ENCODE results near the gene NCOR2.
"Not testable (repeated sequence)": the region's sequence is repeated elsewhere in the genome, so short reads cannot be mapped to it uniquely, and the experiment has no call there.

NCOR2 gene

GRCh38 chr12:124599074-124599999 lies 31.9 kb upstream of the NCOR2 start:
- DNase-seq, result no peak

- DNase-seq, result no peak
Measured at GRCh38 chr12:124597041-124597440, 29.6 kb upstream of the NCOR2 start.

GRCh38 chr12:124595444-124595843 lies 28.0 kb upstream of the NCOR2 start:
- no peak for DNase-seq

- DNase-seq, result no peak
Measured at GRCh38 chr12:124594851-124595250, 27.4 kb upstream of the NCOR2 start.

GRCh38 chr12:124593851-124594401 lies 26.5 kb upstream of the NCOR2 start:
- DNase-seq, result no peak

GRCh38 chr12:124593176-124593575 lies 25.8 kb upstream of the NCOR2 start:
- no peak for DNase-seq

- DNase-seq, result no peak
Measured at GRCh38 chr12:124592481-124593160, 25.2 kb upstream of the NCOR2 start.

GRCh38 chr12:124592050-124592449 lies 24.6 kb upstream of the NCOR2 start:
- DNase-seq, result peak in 1 of 2 experiments; percentile 31

GRCh38 chr12:124590447-124590846 lies 23.0 kb upstream of the NCOR2 start:
- DNase-seq, result no peak

GRCh38 chr12:124588751-124589267 lies 21.4 kb upstream of the NCOR2 start:
- no peak for DNase-seq

GRCh38 chr12:124588018-124588634 lies 20.7 kb upstream of the NCOR2 start:
- no peak for DNase-seq

- no peak for DNase-seq
Measured at GRCh38 chr12:124586756-124587155, 19.3 kb upstream of the NCOR2 start.

GRCh38 chr12:124584494-124584893 lies 17.1 kb upstream of the NCOR2 start:
- not testable (repeated sequence) for DNase-seq

- no peak for DNase-seq
Measured at GRCh38 chr12:124583854-124584253, 16.4 kb upstream of the NCOR2 start.

- DNase-seq, result no peak
Measured at GRCh38 chr12:124582108-124582424, 14.7 kb upstream of the NCOR2 start.

- no peak for DNase-seq
Measured at GRCh38 chr12:124581307-124582107, 14.1 kb upstream of the NCOR2 start.

GRCh38 chr12:124579921-124580517 lies 12.6 kb upstream of the NCOR2 start:
- DNase-seq, result no peak

GRCh38 chr12:124578854-124579253 lies 11.4 kb upstream of the NCOR2 start:
- DNase-seq, result no peak

GRCh38 chr12:124578445-124578844 lies 11.0 kb upstream of the NCOR2 start:
- no peak for DNase-seq

- no peak for DNase-seq
Measured at GRCh38 chr12:124577986-124578385, 10.6 kb upstream of the NCOR2 start.

GRCh38 chr12:124577374-124577773 lies 10.0 kb upstream of the NCOR2 start:
- DNase-seq, result no peak

- no peak for DNase-seq
Measured at GRCh38 chr12:124576061-124576650, 8.7 kb upstream of the NCOR2 start.
